GM19438 (cell line): ENCODE measurements around the gene PSMC3IP.
"Not testable (repeated sequence)": the region's sequence is repeated elsewhere in the genome, so short reads cannot be mapped to it uniquely, and the experiment has no call there.

Experiments
- ATAC-seq: cut with Tn5 transposase; IDR thresholded peaks from one replicate; pipeline ENCODE4 v1.9.1; 2021; ENCODE audit warnings: low read depth; ENCODE audit not compliant: unreplicated experiment

Gene PSMC3IP, protein sequence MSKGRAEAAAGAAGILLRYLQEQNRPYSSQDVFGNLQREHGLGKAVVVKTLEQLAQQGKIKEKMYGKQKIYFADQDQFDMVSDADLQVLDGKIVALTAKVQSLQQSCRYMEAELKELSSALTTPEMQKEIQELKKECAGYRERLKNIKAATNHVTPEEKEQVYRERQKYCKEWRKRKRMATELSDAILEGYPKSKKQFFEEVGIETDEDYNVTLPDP

DNA sequence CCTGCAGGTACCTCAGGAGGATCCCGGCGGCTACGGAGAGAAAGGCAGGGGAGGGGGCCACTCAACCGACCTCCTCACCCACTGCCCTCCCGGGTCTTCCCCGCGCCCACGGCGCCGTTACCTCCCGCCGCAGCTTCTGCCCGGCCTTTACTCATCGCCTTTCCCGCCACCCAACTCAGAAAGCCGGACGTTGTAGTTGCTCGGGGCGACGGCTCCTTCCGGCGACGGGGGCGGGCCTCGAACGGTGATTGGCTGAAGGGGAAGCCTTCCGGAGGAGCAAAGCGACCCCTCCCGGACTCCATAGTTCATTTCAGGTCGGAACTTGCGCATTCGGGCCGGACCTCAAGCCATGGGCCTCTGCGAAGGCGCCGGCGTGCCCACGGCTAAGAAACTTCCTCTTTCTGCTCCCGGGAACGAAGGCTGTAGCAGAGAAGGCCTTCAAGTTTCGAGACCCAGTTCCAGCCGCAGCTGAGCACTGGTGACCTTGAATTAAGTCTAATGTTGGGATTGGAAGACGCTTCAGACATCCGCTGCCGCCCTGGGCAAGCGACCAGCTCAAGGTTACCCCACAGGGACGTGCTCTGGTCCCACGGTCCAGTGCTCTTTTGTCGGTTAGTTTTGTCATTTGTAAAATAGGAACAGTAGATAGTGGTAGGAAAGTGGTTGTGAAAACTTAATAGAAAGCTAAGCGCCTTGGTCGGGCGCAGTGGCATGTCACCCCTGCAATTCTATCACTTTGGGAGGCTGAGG, at the start of gene PSMC3IP:
PSMC3IP (minus strand) TSS at position 198 of the 750 bp plus-strand sequence; CDS start at position 155, 43 bp downstream.
- peak; percentile 65 for ATAC-seq

DNA sequence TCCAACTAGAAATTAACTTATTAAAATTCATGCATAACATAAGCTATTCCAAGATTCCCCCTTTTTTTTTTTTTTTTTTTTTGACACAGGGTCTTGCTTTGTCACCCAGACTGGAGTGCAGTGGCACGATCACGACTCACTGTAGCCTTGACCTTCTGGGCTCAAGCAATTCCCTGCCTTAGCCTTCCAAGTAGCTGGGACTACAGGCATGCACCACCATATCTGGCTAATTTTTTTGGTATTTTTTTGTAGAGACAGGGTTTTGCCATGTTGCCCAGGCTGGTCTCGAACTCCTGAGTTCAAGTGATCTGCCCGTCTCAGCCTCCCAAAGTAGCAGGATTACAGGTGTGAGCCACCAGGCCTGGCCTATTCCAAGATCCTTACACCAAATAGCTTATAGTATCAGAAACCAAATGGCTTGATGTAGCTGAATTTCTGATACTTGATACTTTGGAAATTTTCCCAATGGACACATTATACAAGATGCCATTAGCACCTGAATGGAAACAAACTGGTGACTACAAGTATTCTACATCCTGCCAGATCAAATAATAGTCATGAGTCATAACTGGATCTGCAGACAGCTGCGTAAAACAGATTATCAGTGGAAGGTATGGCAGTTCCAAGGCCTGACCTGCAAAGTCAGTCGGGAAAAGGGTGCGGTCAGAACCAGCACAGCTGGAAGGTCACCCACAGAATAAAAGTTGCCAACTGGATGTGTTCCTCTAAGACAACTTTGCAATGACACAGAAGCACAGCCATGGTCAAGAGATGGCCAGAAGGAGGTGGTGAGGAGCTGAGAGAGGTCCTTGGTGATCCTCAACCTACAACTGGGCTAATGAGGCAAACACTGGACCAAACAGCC, 46.4 kb upstream of the PSMC3IP start:
- no peak for ATAC-seq

DNA sequence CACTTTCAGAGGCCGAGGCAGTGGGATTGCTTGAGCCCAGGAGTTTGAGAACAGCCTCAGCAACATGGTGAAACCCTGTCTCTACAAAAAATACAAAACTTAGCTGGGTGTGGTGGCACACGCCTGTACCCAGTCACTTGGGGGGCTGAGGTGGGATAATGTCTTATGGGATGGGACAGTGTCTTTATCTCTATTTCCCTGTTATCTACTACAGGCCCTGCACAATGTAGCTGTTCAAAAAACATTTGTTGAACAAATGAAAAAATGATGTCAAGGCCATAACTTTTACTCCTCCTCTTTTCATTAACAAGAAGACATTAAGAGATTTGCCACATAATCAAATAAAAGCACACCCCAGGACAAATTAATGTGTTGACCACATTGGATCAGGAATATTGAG, 45.7 kb upstream of the PSMC3IP start:
- ATAC-seq = no peak

DNA sequence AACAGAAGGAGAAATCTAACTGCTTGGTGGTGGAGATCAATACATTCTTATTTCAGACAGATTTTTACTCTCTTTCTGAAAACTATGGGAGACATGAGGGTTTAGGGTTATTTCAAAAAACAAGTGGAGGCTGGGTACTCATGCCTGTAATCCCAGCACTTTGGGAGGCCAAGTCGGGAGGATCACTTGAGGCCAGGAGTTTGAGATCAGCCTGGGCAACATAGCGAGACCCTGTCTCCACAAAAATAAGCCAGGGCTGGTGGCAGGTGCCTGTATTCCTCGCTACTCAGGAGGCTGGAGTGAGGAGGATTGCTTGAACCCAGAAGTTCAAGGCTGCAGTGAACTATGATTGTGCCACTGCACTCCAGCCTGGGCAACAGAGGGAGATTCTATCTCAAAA, 44.5 kb upstream of the PSMC3IP start:
- not testable (repeated sequence) for ATAC-seq

DNA sequence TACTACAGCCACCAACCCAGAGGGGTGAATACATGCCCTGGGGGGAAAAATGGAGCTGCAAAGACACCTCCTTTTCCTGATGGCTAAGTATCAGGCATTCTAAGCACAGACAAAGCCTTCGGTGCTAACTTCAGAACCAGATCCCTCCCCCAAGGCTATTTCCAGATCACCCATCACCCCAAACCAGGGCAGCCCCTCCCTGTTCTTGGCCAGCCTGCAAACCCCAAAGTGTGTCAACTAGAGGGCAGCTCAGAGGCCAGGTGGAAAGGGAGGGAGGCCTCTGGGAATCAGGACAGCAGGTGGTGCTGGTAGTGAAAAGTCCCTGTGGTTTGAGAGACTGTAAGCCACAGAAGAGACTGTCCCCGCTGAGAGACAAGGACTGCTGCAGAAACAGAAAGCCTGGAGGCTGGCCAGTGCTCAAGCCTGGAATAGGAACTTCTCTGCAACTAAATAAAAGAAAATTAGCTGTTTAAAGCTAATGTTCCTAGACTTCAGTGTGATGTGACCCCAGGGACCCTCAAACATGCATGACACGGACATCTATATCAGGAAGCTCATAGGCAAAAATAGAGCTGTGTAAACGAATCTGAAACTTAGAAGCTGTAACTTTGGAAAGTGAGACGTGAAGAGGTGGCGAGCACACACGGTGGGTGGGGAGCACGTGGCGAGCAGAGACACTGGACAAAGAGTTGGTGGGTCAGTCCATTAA, 41.1 kb upstream of the PSMC3IP start:
- ATAC-seq = peak; percentile 80

DNA sequence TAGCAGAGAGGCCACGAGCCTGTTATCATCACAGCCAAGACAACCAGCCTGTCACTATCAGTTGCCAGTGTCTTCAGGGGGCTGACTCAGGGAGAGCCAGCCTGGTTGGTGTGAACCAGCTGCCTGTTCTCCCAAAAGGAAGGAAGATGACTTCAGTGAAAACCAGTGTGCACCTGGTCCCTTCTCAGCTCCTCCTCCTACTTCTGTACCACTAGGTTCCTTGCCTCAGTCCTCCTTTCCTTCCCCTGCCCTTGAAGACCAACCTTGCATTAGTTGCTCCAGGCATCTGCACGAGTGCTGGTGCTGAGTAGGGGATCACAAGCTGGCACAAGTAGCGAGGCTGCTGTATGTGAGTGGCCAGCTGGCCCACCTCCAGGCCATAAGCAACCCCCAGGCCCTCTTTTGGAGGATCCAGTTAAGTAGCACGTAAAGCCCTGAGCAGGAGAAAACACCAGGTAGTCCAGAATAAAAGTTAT, 40.5 kb upstream of the PSMC3IP start:
- no peak for ATAC-seq

DNA sequence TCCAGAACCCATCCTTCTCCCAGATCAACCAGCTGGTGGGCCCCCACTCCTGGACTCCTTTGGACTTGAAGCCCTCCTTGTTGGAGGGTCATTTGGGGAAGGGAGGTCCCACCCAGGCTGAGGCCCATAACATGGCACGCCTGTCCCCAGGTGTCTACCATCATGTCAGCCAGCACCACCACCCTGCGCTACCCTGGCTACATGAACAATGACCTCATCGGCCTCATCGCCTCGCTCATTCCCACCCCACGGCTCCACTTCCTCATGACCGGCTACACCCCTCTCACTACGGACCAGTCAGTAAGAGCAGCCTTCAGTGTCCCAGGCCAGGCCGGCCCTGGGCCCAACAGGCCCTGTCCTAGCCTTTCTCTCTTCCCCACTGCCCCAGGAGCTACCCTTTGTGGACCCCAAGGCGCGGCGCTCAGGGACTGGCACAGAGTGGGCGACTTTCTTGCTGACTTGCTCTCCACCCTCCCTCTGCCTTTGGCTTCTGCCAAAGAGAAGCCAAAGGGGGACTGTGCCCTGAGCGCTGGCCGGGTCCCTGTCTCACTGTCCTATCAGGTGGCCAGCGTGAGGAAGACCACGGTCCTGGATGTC, 36.3 kb upstream of the PSMC3IP start:
- no peak for ATAC-seq

DNA sequence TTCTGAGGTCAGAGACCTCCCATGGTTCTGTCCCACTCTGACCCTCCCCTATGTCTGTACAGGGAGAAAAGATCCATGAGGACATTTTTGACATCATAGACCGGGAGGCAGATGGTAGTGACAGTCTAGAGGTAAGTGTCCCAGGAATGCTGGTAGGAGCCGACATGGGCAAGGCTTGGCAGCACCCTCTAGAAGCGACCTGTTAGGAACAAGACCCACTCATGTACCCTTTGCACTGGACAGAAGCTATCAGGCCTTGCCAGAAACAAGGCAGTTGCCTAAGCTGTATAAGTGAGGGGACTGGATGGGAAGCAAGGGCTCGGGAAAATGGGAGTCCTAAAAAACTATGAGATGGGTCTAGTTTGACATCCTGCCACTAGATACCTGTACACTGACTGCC, 34.5 kb upstream of the PSMC3IP start:
- ATAC-seq = no peak

DNA sequence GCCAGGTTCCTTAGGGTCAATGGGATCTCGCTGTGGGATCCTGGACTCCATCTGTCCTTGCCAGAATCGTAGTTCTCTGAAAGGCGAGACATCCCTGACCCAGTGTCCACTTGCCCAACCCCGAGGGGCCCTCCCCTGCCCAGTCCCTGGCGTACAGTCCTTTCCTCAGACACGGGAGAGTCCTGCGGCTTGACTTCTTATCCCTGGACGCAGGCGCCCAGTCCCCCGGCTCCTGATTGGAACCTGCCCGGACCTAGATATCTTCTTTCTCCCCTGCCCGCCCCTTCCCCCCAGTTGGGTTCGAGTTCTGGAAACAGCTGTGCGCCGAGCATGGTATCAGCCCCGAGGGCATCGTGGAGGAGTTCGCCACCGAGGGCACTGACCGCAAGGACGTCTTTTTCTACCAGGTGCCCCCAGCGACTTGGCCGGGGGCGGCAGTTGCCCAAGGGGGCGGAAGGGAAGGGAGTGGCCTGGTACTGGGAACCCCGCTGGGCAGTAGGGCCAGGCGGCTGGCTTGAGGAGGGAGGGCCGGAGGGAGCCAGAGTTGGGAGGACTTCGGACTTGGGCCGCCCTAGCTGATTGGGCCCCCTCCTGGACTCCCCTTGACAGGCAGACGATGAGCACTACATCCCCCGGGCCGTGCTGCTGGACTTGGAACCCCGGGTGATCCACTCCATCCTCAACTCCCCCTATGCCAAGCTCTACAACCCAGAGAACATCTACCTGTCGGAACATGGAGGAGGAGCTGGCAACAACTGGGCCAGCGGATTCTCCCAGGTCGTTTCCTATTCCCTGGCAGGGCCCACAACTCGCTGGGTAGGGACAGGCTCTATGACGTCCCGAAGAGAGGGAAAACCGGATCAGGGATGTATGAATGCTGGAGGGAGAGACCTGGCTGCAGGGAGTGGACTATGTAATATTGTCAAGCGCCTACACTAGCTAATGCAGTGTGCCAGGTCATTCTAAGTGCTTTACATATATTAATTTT, 32.6 kb upstream of the PSMC3IP start:
- not testable (repeated sequence) for ATAC-seq

DNA sequence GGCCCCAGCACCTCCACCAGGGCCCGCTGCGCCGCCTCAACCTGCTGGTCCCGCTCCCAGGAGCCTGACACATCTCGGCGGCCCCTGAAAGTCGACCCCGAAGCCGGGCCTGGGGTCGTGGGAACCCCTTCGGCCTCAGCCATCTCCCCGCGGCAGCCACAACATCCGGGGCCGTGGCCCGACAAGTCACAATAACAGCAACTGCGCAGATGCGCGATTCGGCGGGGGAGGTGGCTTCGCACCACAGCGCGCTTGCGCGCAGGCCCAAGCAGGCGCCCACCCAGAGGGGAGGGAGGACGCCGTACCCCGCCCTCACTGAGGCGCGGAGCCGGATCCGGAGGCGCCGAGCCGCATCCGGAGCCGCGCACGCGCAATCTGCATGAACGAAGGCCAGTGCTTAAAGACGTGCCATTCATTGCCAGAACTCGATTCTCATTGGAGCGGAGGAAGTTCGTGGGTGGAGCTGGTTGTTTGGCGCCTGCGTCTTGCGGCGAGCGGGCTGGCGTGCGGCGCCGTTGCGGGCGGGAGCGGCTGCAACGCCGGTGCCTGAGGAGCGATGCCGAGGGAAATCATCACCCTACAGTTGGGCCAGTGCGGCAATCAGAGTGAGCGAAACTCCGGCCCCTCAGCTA, 31.8 kb upstream of the PSMC3IP start, which contains the start of the genes RETREG3 and TUBG1:
RETREG3 (minus strand) TSS at position 193 of the 632 bp plus-strand sequence; CDS start at position 143, 50 bp downstream.
TUBG1 (plus strand) TSS at position 502 of the 632 bp plus-strand sequence; CDS start at position 557, 55 bp downstream.
- ATAC-seq = peak; percentile 82

DNA sequence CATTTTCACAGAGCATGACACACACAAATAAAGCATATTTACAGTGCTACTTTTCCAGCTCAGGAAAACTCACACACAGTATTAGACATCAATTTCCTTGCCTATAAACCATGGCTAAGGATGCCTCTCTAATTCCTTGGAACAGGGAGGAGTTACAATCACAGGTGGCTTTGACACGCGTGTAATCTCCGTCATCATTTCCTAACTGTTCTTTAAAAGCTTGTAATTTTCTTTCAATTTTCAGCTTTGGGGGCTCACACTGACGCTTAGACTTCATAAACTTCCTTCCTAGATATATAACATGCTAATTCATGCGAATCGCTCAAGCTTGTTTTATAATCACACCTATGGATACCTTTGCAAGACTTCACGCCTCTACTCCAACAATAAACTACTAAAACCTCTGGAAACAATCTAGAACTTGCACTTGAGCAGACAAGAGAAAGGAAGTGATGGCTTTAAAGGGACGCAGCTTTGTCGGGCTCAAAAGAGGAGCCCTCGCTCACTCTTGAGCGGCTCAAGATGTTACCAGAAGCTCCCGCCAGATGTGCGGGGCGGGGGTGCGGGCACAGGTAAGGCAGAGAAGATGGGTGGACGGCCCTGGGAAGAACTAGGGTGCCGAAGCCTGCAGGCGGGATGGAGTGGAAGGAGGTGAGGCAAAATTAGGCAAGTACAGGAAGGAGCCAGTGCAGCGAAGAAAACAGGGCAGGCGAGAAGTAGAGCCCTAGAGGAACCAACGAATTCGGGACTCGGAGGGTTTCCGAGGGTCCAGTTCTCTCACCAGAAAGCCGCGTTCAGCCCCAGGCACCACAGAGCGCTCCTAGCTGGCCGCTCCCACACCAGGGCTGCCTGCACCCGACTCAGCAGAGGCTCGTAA, 31.0 kb upstream of the PSMC3IP start:
- ATAC-seq = peak; percentile 23

DNA sequence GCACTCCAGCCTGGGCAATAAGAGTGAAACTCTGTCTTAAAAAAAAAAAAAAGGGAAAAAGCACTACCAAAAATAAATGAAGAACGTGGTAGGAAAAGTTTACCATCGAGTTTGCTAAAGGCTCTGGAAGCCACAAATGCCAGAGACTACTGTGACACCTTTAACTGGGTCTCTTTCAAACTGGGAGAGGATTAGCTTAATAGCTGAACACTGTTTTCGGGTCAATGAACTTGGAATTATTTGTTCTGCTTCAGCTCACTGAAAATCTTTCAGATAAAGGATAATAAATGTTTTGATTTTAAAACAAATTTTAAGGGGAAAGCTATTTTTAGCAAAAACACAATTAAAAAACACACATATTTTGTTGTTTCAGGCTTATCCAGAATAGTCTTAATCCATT, 30.2 kb upstream of the PSMC3IP start:
- no peak for ATAC-seq

DNA sequence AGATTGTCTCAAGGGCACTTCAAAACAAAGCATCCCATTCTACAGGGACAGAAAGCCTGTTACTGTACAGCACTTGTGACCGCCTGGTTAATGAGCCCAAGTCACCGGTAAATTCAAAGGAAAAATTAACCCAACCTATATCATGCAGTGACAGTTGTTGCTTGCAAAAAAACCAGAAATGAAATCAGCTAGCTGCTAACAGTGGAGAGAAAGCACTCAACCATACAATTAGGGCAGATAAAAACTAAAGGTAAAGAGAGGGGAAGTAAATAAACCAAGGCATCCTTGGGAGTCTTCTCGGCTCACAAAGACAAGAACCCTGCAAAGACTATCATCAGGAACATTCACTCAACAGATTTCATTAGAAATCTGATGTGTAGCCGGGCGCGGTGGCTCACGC, 25.8 kb upstream of the PSMC3IP start:
- no peak for ATAC-seq

DNA sequence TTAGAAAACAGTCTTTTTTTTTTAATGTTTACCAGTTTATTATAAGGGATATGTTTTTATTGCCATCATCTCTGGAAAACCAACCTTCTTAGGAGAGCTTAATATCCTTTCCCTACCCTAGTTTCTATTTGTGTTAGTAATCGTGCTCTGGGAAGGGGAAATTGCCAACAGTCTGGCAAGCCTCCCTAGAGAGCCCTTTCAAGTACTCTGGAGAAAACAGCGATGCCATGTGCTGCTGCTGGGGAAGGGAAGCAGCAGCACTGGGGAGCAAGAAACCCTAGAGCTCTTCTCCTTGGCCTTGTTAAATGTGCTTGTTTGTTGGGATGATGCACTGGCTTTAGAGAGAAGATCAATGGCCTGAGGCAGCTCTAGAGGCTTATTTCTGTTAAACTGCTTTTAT, 21.4 kb upstream of the PSMC3IP start:
- ATAC-seq = no peak

DNA sequence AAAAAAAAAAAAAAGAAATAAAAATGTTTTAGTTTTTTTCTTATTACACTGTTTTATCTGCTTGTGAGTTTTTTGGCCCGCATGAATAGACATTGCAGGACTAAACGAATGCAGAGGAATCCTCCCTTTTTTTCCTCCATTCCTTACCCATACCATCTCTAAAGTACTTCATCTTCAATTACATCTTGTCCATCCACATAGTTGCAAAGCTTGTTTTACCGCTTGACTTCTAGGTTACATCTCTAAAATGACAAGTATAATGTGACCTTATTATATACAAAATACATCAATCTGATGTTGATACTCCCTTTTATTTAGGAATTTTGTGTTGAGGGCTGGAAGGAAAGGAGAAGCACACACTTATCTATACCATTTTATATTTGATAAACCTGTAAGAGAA, 18.9 kb upstream of the PSMC3IP start:
- ATAC-seq = no peak

DNA sequence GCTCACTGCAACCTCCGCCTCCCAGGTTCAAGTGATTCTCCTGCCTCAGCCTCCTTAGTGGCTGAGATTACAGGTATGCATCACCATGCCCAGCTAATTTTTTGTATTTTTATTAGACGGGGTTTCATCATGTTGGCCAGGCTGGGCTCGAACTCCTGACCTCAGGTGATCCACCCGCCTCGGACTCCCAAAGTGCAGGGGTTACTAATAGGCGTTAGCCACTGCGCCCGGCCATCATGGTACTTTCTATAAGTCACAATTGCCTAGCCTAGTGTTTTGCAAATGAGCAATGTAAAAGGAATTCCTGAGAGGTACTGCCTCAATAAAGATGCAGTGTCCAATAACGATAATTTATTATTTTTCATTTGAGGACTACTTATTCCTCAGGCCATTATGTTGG, 13.9 kb upstream of the PSMC3IP start:
- ATAC-seq = no peak

DNA sequence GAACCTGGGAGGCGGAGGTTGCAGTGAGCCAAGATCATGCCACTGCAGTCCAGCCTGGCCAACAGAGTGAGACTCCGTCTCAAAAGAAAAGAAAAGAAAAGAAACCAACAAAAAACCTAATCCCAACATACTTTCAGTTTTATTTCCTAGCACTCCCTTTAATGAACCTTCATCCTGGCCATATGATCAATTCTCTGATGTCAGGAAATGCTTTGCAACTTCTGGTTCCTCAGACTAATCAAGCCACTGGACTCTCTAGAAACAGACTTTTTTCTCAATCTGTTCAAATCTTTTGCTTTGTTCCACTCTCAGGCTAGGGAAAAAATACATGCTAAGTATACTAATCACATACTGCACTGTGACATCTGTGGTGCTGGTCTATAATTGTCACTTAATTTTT, 13.4 kb upstream of the PSMC3IP start:
- no peak for ATAC-seq
